Endothelial cell (in vitro differentiated cells): Measurements from ENCODE around the gene CMIP. TPM values are rescaled to one million over a fixed set of nuclear protein-coding genes. Genes with fewer than 3 reads are reported as not detected.

ENCODE experiments used
- DNase-seq: peaks from one replicate; pipeline ENCODE4 v3.0.0; 2021; ENCODE audit warnings: low spot score
- H3K27ac Mint-ChIP-seq: one replicate; pipeline ENCODE4 v1.8.0; 2021; ENCODE audit warnings: mixed read lengths, inconsistent platforms; ENCODE audit not compliant: unreplicated experiment
- H3K27me3 Mint-ChIP-seq: one replicate; pipeline ENCODE4 v1.8.0; 2021; ENCODE audit warnings: mild to moderate bottlenecking, moderate library complexity, mixed read lengths, inconsistent platforms; ENCODE audit not compliant: unreplicated experiment
- H3K36me3 Mint-ChIP-seq: one replicate; pipeline ENCODE4 v1.8.0; 2021; ENCODE audit warnings: mild to moderate bottlenecking, low read depth, mixed read lengths, inconsistent platforms; ENCODE audit not compliant: unreplicated experiment
- H3K4me1 Mint-ChIP-seq: one replicate; pipeline ENCODE4 v1.8.0; 2021; ENCODE audit warnings: mild to moderate bottlenecking, mixed read lengths, inconsistent platforms; ENCODE audit not compliant: unreplicated experiment
- H3K4me3 Mint-ChIP-seq: one replicate; pipeline ENCODE4 v1.8.0; 2021; ENCODE audit warnings: mild to moderate bottlenecking, mixed read lengths, inconsistent platforms; ENCODE audit not compliant: unreplicated experiment
- H3K9me3 Mint-ChIP-seq: one replicate; pipeline ENCODE4 v1.8.0; 2021; ENCODE audit warnings: mixed read lengths, inconsistent platforms; ENCODE audit not compliant: unreplicated experiment
- total RNA-seq: library from RNA; stranded (reverse); fragmentation: NEBNext Ultra II Directional; extraction: Animal tissue kit (Norgen Biotek cat#: 25700); gene quantifications from one replicate; pipeline ENCODE4 v1.2.1, GENCODE V29; 2021; ENCODE audit not compliant: unreplicated experiment
- TF ChIP-seq, protein P1 (sequence below): fragments of 200-600 bp; sonication (generic); IDR thresholded peaks from one replicate; pipeline ENCODE4 v1.5.0; 2021; ENCODE audit warnings: antibody characterized with exemption; ENCODE audit not compliant: unreplicated experiment

Gene CMIP
- total RNA-seq, 1 donor from 2014 or later, result 98.9 TPM

DNA sequence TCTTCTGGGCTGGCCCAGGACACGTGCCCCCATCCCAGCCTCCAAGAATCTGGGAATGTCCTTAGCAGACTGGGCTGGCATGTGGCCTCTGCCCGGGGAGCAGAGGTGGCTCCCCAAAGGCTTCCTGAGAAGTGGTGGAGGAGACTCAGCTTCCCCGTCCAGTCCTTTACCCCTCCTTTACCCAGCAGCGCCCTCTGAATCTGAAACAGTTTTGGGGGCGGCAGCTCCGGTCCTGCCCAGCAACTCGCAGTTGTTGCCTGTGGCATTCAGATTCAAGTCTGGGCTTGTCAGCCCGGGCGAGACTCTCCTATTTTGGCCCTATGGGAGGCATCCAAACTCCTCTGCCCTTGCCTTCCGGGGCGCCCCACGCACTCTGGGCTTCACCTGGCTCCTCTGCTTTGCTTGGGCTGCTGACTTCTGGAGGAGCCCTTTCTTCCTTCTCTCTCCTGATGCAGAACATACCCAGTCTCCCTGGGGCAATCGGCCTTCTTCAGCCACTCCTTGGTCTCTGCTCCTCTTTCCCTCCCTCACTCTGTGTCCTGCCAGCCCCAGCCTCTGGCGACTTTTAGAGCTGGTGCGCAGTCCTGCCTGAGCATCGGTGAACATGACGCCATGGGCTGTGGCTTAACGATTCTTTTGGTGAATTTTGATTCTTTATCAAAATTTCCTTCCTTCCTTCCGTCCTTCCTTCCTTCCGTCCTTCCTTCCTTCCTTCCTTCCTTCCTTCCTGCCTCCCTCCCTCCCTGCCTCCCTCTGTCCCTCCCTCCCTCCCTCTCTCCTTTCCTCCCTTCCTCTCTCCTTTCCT is 55.2 kb downstream of the CMIP start:
- Mint-ChIP-seq H3K27me3 (peaks cover 16% of the 10 kb centered on the region), H3K36me3 (peaks cover 16% of the 10 kb centered on the region), H3K9me3 (no peaks in the 10 kb centered on the region), H3K27ac (peak overlapping the region; percentile 68), H3K4me3 (peak overlapping the region; percentile 68), H3K4me1 (peaks cover 65% of the 10 kb centered on the region)
- TF ChIP-seq, protein P1, sequence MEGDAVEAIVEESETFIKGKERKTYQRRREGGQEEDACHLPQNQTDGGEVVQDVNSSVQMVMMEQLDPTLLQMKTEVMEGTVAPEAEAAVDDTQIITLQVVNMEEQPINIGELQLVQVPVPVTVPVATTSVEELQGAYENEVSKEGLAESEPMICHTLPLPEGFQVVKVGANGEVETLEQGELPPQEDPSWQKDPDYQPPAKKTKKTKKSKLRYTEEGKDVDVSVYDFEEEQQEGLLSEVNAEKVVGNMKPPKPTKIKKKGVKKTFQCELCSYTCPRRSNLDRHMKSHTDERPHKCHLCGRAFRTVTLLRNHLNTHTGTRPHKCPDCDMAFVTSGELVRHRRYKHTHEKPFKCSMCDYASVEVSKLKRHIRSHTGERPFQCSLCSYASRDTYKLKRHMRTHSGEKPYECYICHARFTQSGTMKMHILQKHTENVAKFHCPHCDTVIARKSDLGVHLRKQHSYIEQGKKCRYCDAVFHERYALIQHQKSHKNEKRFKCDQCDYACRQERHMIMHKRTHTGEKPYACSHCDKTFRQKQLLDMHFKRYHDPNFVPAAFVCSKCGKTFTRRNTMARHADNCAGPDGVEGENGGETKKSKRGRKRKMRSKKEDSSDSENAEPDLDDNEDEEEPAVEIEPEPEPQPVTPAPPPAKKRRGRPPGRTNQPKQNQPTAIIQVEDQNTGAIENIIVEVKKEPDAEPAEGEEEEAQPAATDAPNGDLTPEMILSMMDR, result no peak
- DNase-seq, result no peak

DNA sequence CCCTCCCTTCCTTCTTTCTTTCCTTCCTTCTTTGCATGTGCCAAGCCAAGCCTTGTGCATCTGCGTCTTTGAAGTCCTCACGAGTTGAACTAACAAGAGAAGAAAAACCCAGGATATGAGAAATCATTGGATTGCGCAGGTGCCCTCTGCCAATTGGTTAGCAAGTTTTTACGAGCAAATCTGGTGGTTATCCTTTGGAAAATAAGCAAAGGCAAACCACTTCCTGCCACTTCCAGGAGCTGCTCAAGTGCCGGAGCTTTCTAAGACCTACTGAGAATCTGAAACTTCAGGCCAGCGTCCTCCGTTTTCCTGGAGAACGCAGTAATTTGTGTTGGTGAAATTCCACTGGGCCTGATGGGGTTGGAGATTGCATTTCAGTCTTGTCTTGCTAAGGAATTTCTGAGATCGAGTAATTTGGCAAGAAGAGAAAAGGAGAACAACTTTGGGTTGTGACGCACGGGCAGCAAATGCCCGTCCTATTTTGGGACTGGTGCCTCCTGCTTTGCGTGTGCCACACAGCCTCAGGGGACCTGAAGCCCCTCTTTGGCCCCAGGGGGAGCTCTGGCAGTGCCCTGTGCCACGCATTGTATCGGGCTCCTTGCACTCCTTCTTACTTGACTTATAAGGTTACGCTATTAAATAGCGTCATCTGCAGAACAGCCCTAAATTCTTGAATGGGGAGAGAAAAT is 56.4 kb downstream of the CMIP start:
- Mint-ChIP-seq H3K36me3 (peaks cover 16% of the 10 kb centered on the region), H3K4me1 (peaks cover 57% of the 10 kb centered on the region), H3K9me3 (no peaks in the 10 kb centered on the region), H3K27me3 (peaks cover 11% of the 10 kb centered on the region), H3K4me3 (no peak overlapping the region), H3K27ac (peak overlapping the region; percentile 59)
- no peak for DNase-seq
- TF ChIP-seq, protein P1, result no peak

DNA sequence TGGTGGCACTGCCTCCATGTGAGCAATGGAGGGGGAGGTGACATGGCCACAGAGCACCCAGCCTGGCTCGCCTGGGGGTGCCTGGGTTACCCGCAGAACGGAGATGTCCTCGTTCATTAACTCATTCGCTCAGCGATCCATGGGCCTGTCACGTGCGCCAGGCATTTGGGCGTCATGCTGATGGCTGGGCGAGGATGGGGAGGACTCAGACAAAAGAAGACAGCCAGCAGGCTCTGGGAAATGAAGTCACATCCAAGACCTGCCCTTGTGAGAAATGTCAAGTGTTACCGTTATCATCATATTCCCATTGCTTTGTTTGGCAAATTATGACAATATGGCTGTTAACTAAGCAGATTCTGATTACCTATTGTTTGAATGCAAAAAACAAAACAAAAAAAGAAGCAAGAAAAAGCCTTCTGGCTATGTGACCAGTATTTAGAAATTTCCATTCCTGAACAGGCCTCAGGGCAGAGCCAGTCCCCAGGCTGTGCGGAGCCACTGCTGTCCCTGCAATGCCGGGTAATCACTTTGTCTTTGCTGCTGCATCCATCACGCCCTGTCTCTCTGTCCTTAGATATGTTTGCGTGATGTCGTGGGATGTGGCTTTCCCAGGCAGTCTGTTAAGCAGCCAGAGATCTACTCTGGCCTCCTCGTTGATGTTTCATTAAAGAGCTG is 57.9 kb downstream of the CMIP start:
- H3K36me3 Mint-ChIP-seq, result peaks cover 16% of the 10 kb centered on the region
- H3K27me3 Mint-ChIP-seq, result peaks cover 9% of the 10 kb centered on the region
- peaks cover 51% of the 10 kb centered on the region for H3K4me1 Mint-ChIP-seq
- H3K9me3 Mint-ChIP-seq, result no peaks in the 10 kb centered on the region
- no peak overlapping the region for H3K27ac Mint-ChIP-seq
- DNase-seq, result no peak
- TF ChIP-seq, protein P1, result no peak
- H3K4me3 Mint-ChIP-seq, result no peak overlapping the region

DNA sequence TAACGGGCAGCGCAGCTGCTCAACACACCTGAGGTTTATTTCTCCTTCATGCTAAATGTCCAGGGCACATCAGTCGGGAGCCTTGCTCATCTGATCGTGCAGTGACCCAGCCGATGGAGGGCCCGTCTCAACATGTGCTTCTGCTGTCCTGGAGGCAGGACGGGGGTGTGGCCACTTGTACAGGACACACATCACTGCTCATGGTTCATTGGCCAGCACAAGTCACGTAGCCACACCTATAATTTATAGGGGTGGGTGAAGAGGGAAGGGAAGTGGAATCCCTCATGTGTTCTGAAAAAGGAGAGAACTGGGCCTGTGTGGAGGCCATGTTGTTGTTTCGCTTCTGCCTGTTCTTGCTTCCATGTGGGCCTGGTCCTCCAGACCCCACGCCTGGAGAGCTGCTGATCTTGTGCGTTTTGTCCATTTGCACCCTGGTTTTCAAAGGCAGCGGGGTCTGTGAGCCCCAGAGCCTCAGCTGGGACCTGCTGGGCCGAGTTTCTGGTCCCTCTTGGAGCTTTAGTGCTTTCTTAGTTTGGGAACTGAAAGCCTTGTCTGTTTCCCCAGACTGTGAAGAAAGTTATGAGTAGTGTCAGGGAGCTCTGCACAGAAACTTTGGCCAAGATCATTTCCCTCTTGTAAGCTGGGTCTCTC is 60.5 kb downstream of the CMIP start:
- H3K9me3 Mint-ChIP-seq, result no peaks in the 10 kb centered on the region
- TF ChIP-seq, protein P1, result no peak
- peaks cover 43% of the 10 kb centered on the region for H3K4me1 Mint-ChIP-seq
- no peaks in the 10 kb centered on the region for H3K27me3 Mint-ChIP-seq
- H3K4me3 Mint-ChIP-seq, result no peak overlapping the region
- no peak overlapping the region for H3K27ac Mint-ChIP-seq
- DNase-seq, result no peak
- no peaks in the 10 kb centered on the region for H3K36me3 Mint-ChIP-seq
